Kidney epithelial cell (primary cell): ENCODE results near the gene PRRG2. TPM values are rescaled to one million over a fixed set of nuclear protein-coding genes. Genes with fewer than 3 reads are reported as not detected.

ENCODE experiments used
- DNase-seq: peaks from one replicate; pipeline ENCODE4 v3.0.0-alpha.2; 2010; ENCODE audit warnings: low read depth
- H3K27me3 ChIP-seq: 2 replicates; pipeline ENCODE4 v1.6.0; 2011; ENCODE audit warnings: low read length; ENCODE audit not compliant: control insufficient read depth, insufficient read depth
- H3K36me3 ChIP-seq: 2 replicates; pipeline ENCODE4 v1.5.1; 2011; ENCODE audit warnings: low read length; ENCODE audit not compliant: control insufficient read depth, insufficient read depth
- H3K4me3 ChIP-seq: 2 replicates; pipeline ENCODE4 v1.5.1; 2011; ENCODE audit warnings: low read depth, mild to moderate bottlenecking, control low read depth, low read length
- total RNA-seq: library from RNA; depleted of rRNA; stranded (reverse); fragments of >200 nt; gene quantifications from 2 replicates; pipeline ENCODE4 v1.2.3, GENCODE V29; 2015
- TF ChIP-seq, protein P1 (sequence below): IDR thresholded peaks from 2 replicates; pipeline ENCODE4 v1.5.1; 2011; ENCODE audit warnings: mild to moderate bottlenecking, moderate library complexity, low read length, control low read depth, inconsistent platforms; ENCODE audit not compliant: insufficient read depth, poor library complexity, severe bottlenecking

The PRRG2 gene
- total RNA-seq, 1 donor from 2014 or later: 5.4 TPM

DNA sequence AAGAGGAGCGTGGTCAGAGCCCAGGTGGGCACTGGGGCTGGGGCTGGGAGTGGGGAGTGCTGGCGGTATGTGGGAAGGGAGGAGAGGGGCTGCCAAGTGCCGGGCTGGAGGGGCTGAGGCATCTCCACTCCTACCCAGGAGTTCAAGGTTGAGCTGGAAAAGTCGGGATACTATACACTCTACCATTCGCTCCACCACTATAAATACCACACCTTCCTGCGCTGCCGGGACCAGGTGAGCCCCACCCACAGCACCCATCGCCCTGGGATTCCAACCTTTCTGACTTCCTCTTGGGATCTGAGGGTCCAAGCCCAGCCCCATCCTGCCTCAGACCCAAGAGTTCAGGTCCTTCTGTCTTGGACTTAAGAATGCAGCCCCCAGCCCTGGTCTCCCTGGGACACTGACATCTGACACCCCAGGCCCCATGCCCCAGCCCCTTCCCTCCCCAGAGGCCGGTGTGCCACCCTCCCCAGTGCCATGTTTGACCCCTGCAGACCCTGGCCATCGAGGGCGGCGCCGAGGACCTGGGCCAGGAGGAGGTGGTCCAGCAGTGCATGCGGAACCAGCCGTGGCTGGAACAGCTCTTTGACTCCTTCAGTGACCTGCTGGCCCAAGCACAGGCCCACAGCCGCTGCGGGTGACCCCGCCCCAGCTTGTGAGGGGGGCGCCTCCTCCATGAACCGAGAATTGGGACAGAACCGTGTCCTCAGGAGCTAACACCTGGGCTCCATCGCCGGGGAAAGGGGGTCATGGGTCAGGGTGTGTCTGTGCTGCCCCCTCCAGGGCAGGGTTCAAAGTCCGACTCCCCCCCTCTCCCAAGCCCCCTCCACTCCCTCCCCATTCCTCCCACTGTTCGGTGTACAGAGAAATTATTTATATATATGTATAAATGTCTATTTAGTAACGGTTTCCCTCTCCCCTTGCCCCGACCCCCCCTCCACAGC, 44.1 kb downstream of the PRRG2 start:
- Histone ChIP-seq H3K27me3 (no peaks in the 10 kb centered on the region), H3K4me3 (no peak overlapping the region), H3K36me3 (no peaks in the 10 kb centered on the region)
- DNase-seq: no peak
- TF ChIP-seq, protein P1, sequence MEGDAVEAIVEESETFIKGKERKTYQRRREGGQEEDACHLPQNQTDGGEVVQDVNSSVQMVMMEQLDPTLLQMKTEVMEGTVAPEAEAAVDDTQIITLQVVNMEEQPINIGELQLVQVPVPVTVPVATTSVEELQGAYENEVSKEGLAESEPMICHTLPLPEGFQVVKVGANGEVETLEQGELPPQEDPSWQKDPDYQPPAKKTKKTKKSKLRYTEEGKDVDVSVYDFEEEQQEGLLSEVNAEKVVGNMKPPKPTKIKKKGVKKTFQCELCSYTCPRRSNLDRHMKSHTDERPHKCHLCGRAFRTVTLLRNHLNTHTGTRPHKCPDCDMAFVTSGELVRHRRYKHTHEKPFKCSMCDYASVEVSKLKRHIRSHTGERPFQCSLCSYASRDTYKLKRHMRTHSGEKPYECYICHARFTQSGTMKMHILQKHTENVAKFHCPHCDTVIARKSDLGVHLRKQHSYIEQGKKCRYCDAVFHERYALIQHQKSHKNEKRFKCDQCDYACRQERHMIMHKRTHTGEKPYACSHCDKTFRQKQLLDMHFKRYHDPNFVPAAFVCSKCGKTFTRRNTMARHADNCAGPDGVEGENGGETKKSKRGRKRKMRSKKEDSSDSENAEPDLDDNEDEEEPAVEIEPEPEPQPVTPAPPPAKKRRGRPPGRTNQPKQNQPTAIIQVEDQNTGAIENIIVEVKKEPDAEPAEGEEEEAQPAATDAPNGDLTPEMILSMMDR: no peak

DNA sequence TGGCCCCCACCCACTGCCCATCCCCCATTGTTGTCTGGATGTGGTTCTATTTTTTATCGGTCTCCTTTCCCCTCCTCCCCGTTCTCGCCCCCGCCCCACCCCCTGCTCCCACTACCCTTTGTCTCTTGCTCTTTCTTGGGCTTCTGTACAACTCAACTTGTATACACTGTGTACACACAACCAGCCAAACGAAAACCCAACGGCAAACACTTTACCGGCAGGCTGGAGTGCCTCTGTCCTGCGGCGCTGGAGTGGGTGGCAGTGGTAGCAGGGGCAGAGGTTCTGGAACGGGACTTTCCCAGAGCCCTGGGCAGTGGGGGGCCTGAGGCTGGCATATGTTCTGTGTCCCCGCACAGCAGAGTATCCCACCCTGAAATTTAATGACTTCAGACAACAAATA, 45.1 kb downstream of the PRRG2 start:
- TF ChIP-seq, protein P1: no peak
- Histone ChIP-seq H3K36me3 (no peaks in the 10 kb centered on the region), H3K27me3 (no peaks in the 10 kb centered on the region), H3K4me3 (no peak overlapping the region)
- DNase-seq: no peak

DNA sequence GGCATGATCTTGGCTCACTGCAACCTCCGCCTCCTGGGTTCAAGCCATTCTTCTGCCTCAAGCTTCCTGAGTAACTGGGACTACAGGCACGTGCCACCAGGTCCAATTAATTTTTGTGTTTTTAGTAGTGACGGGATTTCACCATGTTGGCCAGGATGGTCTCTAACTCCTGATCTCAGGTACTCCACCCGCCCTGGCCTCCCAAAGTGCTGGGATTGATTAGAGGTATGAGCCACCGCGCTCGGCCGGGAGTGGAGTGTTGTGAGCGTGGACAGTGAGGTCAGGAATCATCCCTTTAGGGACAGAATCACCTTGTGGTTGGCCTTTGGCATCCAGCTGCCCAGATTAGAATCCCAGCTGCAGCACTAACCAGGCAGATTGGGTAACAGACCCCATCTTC, 48.5 kb downstream of the PRRG2 start:
- Histone ChIP-seq H3K36me3 (no peaks in the 10 kb centered on the region), H3K27me3 (no peaks in the 10 kb centered on the region), H3K4me3 (no peak overlapping the region)
- TF ChIP-seq, protein P1: no peak
- DNase-seq: no peak

DNA sequence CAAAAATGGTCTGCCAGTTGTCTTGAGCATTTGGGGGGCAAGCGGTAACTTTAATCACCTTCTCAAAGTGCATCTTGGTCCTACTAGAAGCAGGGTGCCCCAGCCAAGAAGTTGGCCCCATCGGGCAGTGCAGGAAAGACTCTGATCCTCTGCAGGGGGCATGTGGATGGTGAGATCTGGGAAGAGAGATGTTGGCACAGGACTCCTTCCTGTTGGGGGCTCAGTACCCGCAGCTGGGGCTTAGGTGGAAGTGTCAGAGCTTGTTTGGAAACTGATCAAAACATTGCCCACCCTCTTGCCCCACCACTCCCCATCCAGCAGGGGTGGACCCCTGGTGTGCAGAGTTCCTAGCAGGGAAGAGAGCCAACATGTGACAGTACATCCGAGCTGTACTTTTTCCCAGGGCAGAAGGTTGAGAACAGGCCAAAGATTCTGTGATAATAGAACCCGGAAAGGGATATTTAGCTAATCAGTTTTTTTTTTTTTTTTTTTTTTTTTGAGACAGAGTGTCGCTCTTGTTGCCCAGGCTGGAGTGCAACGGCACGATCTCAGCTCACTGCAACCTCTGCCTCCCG, 50.0 kb downstream of the PRRG2 start:
- no peak for DNase-seq
- H3K27me3 ChIP-seq: no peaks in the 10 kb centered on the region
- H3K36me3 ChIP-seq: no peaks in the 10 kb centered on the region
- TF ChIP-seq, protein P1: no peak
- H3K4me3 ChIP-seq: no peak overlapping the region

DNA sequence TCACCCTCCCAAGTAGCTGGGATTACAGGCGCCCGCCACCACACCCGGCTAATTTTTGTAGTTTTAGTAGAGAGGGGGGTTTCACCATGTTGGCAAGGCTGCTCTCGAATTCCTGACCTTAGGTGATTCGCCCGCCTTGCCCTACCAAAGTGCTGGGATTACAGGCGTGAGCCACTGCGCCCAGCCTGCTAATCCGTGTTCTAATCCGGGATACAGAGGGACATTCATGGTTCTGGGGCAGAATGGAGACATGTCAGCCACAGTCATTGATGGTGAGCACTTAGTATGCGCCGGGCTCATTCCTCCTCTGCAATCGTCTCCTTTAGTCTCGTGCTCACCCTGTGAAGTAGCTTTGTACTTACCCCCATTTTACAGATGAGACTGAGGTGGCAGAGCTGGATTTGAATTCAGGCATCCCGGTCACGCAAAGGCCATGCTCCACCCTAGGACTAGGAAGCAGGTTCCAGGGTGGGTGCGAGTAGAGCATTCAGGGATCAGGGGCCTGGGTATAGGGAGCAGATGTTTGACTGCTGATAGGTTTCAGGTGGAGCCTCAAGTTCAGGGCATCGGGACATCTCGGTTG, 50.6 kb downstream of the PRRG2 start:
- TF ChIP-seq, protein P1: no peak
- H3K4me3 ChIP-seq: no peak overlapping the region
- no peaks in the 10 kb centered on the region for H3K27me3 ChIP-seq
- H3K36me3 ChIP-seq: no peaks in the 10 kb centered on the region
- no peak for DNase-seq
